SKM-1 treated with dmso at 0.1 percent for 144 hours (cell line): ENCODE results near the gene TANGO2.
A peak's percentile ranks its signal among the peaks of the same experiment; 100 is the strongest.
"Not testable (repeated sequence)": the region's sequence is repeated elsewhere in the genome, so short reads cannot be mapped to it uniquely, and the experiment has no call there.

Experiments used
- DNase-seq: peaks from one replicate; lab custom pipeline; 2025; ENCODE audit not compliant: unreplicated experiment; lab: John Stamatoyannopoulos, UW

TANGO2 gene

GRCh38 chr22:20060700-20061480 is 40.0 kb downstream of the TANGO2 start:
- DNase-seq, result no peak

- no peak for DNase-seq
Measured at GRCh38 chr22:20061481-20061861, 40.6 kb downstream of the TANGO2 start.

- DNase-seq, result no peak
Measured at GRCh38 chr22:20062043-20062765, 41.3 kb downstream of the TANGO2 start.

GRCh38 chr22:20062766-20063083 is 41.8 kb downstream of the TANGO2 start:
- no peak for DNase-seq

GRCh38 chr22:20063271-20064139 is 42.6 kb downstream of the TANGO2 start:
- no peak for DNase-seq

GRCh38 chr22:20064140-20064480 is 43.2 kb downstream of the TANGO2 start:
- peak; percentile 47 for DNase-seq

- DNase-seq, result no peak
Measured at GRCh38 chr22:20064545-20065262, 43.8 kb downstream of the TANGO2 start.

GRCh38 chr22:20065896-20066616 is 45.1 kb downstream of the TANGO2 start:
- no peak for DNase-seq

GRCh38 chr22:20066617-20067383 is 45.9 kb downstream of the TANGO2 start:
- no peak for DNase-seq

GRCh38 chr22:20067384-20067682 is 46.4 kb downstream of the TANGO2 start:
- not testable (repeated sequence) for DNase-seq

GRCh38 chr22:20068640-20069039 is 47.7 kb downstream of the TANGO2 start:
- no peak for DNase-seq

- no peak for DNase-seq
Measured at GRCh38 chr22:20069331-20070042, 48.6 kb downstream of the TANGO2 start.

GRCh38 chr22:20071524-20071972 is 50.6 kb downstream of the TANGO2 start:
- DNase-seq, result no peak

- no peak for DNase-seq
Measured at GRCh38 chr22:20076627-20077172, 55.8 kb downstream of the TANGO2 start.

- peak; percentile 77 for DNase-seq
Measured at GRCh38 chr22:20079745-20080444, 59.0 kb downstream of the TANGO2 start, which contains the start of gene DGCR8. TSS of gene DGCR8 (plus strand) at chr22:20080241. CDS start at chr22:20085964, 5,723 bp downstream.

GRCh38 chr22:20080445-20080775 is 59.5 kb downstream of the TANGO2 start:
- no peak for DNase-seq

GRCh38 chr22:20080776-20081654 is 60.1 kb downstream of the TANGO2 start:
- no peak for DNase-seq
